ENCODE data around the gene PTPRN2.

The PTPRN2 gene

DNA sequence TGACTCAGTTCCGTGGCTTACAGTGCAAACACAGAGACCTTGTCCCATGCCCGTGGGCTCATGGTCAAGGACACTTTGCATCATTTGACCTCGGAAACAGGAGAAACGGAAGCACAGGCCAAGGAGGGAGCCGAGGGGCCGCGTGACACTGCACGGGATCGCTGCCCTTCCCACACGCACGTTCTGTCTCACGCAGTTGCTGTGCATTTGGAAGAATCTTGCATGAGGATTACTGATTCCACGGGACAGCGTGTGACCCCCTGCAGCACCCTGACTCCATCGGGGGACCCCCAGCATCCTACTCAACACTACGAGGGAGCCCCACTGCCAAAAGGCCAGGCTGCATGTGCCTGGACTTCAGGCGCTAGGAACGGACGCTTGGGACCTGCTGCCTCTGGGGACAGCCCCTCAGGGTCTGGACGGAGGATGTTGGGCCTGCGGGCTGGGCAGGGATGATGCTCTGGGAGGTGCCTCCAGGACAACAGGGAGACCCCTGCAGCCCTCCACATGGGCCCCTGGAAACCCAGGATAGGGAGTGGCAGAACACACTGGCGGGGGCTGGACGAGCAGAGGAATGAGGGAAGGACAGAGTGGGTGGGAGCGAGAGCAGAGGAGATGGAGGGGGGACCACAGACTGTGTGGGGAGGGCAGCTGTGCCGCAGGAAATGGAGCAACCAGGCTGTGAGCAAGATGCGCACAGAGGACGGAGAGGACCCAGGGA, 1028.6 kb downstream of the PTPRN2 start:
- no peak for DNase-seq

DNA sequence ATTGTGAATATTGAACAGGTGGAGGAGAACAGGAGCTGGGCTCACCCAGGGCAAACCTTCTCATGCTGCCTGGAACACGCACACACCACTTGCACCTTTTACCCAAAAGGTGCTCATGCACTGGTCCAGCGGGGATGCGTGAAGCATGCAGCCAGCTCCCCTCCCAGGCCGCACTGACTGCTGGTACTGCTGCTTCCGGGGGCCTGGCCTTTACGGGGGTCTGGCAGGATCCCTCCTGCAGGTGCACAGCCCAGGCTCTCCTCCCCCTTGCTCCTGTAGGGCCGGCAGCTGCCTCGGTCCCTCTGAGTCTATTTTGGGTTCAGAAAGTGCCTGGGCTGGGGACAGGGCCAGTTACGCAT, 1029.1 kb downstream of the PTPRN2 start:
- DNase-seq: no peak

DNA sequence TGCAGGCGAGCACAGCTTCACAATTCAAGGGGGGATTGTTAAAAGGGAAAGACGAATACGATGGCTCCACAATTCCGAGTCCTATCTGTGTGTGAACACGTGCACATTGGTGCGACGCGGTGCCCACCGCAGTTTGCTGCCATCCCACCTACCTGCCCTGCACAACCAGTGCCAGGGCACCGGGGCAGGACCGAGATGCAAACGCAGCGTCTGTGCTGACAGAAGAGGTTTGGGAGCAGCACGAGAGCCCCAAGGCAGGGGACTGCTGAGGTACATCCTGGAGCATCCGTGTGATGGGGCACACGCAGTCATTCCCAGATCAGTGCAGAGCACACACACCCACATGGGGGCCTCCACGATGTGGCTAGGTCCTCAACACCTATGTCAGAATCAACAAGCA, 1029.6 kb downstream of the PTPRN2 start:
- no peak for DNase-seq

DNA sequence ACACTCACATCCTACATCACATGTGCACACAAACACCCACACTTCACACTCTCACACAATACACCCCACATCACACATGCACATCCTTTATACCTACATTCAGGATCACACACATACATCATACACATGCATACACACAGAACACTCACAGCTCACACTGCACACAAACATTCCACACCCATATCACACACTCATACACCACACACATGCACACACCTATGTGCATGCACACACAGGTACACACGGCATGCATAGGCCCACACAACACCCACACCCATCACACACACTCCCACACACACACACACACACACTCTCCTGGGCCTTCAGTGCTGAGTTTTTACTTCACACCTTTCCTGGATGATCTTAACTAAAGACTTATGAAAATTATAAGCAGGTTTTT, 1030.4 kb downstream of the PTPRN2 start:
- no peak for DNase-seq

DNA sequence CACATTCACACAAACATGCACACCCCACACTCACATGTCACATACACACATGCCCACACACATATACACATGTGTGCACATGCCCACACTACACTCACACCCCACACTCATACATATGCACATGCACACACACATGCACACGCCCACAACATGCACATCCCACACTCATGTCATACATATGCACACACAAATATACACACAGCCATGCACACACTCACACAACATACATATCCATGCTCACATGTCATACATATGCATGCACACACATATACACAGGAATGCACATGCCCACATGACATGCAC, 1031.0 kb downstream of the PTPRN2 start:
- no peak for DNase-seq

DNA sequence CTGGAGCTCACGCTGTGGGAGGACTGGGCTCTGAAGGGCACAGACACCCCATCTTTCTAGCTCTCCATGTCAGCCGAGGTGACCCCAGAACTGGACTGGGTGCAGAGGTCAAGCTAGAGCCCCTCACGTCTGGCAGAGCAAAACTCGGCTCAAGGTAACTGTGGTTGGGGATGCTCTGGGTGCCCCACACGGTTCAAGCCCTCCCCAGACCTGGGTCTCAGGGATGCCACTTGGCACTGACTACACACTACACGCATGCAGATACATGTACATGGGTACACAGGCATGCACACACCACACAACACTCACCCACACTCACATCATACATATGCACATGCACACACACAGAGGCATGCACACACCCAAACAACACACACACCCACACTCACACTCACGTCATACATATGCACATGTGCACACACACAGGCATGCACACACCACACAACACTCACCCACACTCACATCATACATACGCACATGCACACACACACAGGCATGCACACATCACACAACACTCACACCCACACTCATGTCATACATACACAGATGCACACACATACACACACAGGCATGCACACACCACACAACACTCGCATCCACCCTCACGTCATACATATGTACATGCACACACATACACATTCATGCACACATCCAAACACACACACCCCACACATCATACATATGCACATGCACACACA, 1031.5 kb downstream of the PTPRN2 start:
- DNase-seq: no peak

DNA sequence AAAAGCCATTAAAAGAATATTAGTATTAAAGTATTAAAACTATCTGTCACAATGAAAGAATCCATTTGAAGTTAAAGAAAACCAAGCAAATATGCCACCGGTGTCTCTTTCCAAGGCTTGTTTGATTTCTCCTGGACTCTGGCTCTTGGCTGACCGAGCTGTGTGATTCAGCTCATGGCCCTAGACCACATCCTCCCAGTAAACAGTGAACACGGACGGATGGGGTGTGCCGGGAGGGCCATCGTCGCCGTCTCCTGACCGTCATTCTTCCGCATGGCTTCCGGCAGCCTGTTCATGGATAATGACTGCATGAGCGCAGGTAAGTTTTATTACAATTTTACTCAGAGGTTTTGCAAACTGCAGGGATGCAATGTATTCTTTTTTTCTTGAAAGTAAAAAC, 1032.3 kb downstream of the PTPRN2 start:
- DNase-seq: no peak

DNA sequence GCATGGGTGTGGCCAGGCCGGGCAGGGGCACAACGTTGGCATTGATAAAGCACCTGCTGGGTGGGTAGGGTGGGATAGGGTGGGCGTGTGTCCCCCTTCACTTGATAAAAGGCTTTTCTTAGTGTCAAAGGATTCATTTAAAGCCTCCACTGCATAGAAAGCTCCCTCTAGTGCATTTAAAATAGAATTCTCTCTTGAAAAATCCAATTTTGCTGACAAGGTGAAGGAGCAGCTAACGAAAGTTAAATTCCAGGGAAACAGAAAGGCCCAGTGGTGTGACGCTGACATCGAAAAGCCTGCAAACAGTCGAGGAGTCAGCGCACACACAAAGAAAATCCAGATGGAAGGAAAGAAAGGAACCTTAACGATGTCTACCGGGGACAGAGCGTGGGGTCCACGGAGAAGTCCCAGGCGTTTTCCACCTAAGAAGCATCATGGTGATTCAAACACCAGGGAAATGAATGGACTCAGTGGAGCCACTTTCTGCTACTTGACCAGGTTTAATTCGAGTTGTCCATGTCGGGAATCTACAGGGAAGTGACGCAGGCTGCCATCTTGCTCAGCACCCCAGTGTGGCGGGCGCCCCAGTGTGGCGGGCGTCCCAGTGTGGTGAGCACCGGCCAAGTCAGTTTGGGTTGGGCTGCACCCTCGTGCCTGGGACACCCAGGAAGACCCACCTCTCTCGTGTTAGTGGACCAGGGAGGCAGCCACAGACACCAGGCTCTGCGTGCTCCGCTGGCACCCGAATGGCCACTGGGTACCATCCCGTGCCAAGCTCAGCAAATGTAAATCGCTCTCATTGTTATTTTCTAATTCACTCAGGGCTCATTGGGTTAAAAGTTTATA, 1033.0 kb downstream of the PTPRN2 start:
- DNase-seq: no peak

DNA sequence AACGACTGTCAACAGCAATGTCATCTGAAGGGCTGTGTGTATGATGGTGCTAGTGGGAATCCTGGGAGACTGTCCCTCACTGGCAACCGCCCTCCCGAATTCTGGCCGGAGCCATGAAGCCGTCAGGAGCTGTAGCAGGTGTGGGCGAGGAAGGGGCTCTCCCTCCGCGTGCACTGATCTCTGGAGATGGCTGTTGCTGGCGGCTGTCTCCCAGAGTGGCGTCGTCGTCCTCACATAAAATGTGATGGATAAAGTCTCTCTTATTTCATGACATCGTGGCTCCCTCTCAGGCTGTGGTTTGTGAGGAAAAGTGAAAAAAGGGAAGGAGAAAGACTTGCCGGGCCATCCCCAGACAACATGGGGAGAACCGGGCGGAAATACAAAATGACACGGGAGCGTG, 1034.4 kb downstream of the PTPRN2 start:
- DNase-seq: no peak

DNA sequence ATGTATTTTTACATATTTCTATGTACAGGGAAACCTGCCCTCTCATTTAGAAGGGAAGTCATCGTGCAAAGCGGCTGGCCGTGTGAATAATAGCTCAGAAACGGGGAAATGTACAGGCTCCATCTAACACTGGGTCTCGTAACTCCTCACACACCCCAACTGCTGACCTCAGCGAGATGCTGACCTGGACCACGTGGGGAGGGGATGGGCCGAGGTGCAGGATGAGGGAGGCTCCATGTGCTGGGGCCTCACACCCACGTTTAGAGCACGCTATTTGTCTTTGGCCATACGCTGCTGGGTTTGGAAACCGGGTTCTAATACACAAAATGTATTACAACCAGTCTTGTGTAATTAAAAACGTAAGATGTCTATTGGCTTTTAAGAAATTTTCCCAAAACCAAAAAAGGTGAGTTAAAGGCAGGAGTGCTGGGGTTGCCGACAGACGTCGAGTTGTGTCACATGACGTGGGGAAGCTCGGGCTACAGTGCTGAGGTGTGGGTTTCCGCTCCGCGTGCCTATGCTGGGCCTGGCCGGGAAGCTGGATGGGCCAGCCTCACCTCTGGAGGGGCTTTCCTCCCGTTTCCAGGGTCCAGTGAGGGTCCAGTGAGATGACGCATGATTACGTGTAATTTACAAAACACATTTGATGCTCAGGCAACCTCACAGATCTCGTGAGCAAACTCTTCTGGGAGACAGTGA, 1035.2 kb downstream of the PTPRN2 start:
- no peak for DNase-seq

DNA sequence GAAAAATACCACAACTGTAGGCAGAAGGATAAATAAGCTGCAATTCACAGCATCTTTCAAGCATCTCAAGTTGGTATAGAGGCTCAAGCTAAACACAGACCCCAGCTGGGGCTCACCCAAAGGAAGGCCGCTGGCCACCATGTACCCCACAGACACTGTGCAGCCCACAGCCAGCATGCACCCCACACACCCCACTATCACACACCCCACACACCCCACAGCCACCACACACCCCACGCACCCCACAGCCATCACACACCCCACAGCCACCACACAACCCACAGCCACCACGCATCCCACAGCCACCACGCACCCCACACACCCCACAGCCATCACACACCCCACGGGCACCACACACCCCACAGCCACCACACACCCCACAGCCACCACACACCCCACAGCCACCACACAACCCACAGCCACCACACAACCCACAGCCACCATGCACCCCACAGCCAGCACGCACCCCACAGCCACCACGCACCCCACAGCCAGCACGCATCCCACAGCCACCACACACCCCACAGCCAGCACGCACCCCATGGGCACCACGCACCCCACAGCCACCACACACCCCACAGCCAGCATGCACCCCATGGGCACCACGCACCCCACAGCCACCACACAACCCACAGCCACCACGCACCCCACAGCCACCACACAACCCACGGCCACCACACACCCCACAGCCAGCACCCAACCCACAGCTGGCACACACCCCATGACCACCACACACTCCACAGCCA, 1036.1 kb downstream of the PTPRN2 start:
- DNase-seq: no peak

DNA sequence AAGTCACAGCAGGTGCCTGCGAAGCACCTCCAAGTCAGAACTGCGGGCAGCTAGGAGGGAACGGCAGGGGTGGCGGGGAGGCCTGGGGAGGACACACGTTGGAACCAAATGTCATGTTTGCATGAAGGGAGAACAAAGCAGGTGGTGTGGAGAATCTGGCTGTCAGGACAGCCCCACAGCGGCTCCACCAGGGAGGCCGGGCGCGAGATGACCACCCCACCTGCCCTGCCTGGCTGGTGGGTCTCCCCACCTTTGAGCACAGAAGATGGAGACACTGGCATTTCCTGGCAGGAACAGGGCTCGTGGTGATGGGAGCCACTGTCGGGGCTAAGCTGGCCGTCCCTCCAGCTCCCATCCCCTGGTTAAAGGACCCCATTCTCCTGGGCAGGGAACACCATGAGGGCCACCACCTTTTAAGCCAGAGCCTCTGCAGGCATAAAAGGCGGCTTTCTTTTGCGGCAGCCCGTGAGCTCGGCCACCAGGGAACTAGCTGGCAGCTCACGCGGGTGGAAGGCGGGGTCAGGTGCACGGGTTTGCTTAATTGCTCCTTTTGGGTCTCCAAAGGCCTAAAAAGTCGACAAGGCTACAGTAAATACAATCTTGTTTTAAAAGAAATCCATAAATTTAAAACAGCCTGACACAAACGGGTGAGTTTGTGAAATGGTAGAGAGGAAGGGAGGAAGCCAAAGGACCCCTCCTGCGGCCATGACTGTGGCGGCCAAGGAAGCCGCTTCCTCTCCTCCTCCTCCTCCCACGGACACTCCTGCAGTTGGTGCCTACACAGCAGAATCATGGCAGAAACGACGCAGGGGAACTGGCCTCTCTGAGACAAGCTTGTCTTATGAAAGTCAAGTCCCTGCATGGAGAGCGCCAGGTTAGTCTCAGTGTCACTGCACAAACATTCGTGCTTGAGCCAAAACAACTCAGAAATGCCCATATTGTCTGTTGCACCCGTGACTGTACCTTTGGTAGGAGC, 1037.0 kb downstream of the PTPRN2 start:
- DNase-seq: no peak

DNA sequence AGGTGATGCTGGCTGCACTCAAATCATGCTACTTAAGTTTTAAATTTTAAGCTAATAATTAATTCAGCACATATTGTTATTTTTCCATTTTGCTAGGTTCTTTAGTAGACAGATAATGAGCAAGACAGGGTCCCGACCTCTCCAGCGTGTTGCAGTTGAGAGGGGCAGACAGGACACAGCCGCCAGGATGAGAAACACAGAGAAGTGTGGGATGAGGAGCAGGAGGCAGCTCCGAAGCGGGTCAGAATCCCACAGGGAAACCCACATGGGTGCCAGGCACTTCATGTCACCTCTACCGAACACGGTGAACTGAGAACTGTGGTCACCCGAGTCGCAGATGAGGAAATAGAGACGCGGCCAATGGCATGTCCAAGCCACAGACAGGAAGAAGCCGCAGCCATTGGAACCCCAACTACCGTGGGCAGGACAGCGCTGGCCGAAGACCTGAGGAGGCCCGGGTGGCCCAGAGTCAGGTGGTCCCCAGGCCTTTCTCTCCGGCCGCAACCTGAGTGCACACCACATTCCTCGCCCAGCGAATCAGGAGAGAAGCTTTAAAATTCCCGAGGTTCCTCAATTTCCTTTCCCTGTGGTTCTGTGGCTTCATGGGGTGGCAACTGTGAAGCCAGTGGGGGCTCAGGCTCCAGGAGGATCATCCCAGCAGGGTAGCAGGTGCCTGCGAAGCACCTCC, 1037.9 kb downstream of the PTPRN2 start:
- no peak for DNase-seq

DNA sequence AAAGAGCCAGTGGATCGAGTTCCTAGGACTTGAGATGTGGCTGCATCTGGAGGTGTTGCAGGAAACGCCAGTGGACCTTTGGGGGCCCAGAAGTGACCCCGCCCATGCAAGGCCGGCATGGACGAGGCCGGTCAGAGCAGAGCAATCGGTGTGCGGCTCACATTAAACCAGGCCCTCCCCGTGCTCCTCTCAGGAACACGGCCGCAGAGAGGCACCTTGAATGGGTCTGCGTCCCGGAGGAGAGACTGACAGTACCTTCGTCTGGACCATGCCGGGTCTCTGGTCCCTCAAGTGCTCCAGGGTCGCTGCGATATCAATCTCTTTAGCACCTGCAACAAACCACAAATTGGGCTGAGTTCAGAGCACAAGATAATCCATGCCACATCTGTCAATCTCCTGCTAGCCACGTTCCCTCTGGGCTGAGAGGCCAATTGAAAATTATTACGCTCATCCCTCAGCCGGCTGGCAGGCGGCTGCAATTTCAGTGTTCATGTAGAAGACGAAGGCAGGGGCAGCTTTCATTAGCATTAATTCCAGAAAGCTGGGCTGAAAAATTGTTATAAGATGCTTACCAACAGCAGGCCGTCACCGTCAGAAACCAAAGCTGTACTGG, 1038.8 kb downstream of the PTPRN2 start:
- no peak for DNase-seq

DNA sequence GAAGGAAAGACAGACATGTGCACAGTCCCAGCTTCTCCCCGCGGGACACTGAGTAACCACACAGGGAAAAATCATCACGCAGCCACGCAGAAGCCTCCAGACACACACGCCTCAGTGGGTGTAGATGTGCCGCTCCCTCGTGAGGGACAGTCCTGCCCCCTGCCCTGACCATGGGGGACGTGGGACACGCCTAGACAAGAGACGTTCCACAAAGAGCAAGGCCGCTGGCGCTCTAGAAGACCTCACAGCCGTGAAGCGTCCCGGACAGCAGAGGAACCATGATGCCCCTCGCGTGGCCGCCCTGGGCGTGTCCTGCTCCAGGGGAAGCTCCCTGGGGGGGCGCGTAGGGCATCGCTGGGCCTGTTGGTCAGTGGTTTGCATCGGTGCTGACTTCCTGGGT, 1040.0 kb downstream of the PTPRN2 start:
- no peak for DNase-seq

DNA sequence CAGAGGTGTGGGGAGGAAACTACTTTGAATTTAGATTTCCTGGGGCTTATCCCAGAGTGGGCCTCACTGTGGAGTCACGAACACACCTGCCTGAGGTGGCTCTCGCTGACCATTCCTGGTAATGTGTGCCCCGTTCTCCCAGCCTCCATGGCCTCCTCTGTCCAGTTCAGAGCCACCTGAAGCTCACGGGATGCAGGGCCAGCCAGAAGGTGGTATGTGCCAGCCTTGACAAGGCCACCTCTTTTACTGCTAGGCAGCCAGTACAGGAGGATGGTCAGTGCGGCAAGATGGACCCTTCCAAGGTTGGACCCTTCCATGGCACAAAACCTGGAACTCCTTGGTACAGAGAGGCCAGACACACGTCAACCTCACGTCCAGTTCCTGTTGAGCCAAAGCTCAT, 1040.5 kb downstream of the PTPRN2 start:
- no peak for DNase-seq

DNA sequence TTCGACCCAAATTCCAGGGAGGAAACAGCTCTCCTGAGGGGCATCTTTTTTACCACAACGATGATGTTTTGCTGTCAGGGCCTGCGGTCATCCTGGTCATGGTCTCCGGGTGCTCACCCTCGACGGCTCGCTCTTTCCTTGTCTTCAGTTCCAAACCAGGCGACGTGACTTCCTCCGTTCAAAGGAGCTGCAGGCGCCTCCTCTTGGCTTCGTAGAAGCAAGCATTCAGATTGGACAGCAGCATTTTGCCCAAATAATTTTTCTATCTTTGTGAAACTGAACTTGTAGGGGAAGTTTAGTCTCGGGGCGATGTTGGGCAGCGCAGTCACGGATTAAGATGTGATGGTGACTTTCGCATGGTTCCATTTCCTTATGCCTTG, 1042.0 kb downstream of the PTPRN2 start:
- no peak for DNase-seq

DNA sequence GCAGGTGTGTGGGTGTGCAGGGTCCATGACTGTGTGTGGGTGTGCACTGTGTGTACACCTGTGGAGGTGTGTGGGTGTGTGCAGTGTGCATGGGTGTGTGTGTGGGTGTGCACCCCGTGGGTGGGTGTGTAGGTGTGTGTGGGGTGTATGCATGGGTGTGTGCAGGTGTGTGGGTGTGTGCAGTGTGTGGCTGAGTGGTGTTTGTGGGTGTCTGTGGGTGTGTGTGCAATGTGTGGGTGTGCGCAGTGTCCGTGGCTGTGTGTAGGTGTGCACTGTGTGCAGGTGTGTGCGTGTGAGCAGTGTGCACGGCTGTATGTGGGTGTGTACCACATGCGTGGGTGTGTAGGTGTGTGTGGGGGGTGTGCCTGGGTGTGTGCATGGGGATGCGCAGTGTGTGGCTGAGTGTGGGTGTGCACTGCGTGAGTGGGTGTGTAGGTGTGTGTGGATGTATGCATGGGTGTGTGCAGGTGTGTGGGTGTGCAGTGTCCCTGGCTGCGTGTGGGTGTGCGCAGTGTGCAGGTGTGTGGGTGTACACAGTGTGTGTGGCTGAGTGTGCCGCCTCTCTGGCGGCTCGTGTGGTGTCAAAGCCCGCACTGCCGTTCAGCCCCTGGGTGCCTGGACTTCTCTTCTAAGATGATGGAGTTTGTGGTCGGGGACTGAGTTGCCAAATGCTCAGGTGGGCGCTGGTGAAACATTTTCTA, 1042.5 kb downstream of the PTPRN2 start:
- DNase-seq: no peak

DNA sequence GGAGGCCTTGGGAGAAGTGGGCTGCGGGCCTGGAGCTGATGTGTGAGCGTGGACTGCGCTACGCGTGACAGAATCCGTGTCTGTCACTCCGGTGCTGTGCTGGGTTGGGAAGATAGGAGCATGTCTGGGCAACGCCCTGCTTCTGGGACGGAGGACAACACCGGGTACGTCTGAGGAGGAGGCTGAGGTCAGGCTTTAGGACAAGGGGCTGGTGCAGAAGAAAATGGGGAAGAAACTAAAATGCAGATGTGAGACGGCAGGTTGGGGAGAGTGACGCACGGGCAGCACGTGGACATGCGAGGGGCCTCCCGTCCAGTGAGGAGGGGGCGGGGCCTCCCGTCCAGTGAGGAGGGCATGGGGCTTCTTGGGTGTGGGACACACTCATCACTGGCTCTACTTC, 1043.4 kb downstream of the PTPRN2 start:
- no peak for DNase-seq

DNA sequence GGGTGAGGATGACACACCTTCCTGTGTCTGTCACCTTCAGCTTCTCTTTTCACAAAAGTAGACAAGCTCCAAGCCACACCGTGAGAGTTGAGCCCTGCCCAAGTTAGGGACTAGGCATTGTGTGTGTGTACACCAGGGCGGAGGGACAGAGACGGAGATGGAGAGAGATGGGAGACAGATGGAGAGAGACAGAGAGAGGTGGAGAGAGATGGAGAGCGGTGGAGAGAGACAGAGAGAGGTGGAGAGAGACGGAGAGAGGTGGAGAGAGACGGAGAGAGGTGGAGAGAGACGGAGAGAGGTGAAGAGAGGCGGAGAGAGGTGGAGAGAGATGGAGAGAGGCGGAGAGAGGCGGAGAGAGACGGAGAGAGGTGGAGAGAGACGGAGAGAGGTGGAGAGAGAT, 1043.8 kb downstream of the PTPRN2 start:
- no peak for DNase-seq
